Measurements from ENCODE around the gene DPYSL5. TPM values are rescaled to one million over a fixed set of nuclear protein-coding genes. Genes with fewer than 3 reads are reported as not detected.

The DPYSL5 gene
- total RNA-seq, 3 donors from 2014 or later, result not detected

GRCh38 chr2:26910176-26910575 lies 62.2 kb downstream of the DPYSL5 start:
- H3K27me3 ChIP-seq, result peaks cover 0 to 34% of the 10 kb centered on the region in 2 donors
- TF ChIP-seq, protein P1, sequence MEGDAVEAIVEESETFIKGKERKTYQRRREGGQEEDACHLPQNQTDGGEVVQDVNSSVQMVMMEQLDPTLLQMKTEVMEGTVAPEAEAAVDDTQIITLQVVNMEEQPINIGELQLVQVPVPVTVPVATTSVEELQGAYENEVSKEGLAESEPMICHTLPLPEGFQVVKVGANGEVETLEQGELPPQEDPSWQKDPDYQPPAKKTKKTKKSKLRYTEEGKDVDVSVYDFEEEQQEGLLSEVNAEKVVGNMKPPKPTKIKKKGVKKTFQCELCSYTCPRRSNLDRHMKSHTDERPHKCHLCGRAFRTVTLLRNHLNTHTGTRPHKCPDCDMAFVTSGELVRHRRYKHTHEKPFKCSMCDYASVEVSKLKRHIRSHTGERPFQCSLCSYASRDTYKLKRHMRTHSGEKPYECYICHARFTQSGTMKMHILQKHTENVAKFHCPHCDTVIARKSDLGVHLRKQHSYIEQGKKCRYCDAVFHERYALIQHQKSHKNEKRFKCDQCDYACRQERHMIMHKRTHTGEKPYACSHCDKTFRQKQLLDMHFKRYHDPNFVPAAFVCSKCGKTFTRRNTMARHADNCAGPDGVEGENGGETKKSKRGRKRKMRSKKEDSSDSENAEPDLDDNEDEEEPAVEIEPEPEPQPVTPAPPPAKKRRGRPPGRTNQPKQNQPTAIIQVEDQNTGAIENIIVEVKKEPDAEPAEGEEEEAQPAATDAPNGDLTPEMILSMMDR (IDR thresholded peaks at IDR 0.05), result no peak
- TF ChIP-seq POLR2AphosphoS5 (IDR thresholded peaks at IDR 0.05) (no peak), POLR2A (IDR thresholded peaks at IDR 0.05) (no peak)
- intact Hi-C loops (cut with DNase I; ENCODE audit: low total_unique reads), result no loop called here

GRCh38 chr2:26911911-26912861 lies 64.3 kb downstream of the DPYSL5 start:
- Histone ChIP-seq H3K27me3 (peaks cover 0 to 45% of the 10 kb centered on the region in 2 donors), H3K36me3 (no peaks in the 10 kb centered on the region), H3K9me3 (no peaks in the 10 kb centered on the region), H3K4me3 (no peak overlapping the region), H3K27ac (no peak overlapping the region), H3K4me1 (no peaks in the 10 kb centered on the region)
- intact Hi-C loops (cut with DNase I; ENCODE audit: low total_unique reads), result no loop called here
- TF ChIP-seq, protein P1 (IDR thresholded peaks at IDR 0.05), result no peak
- TF ChIP-seq POLR2A (IDR thresholded peaks at IDR 0.05) (no peak), POLR2AphosphoS5 (IDR thresholded peaks at IDR 0.05) (no peak)
- no peak for DNase-seq (ENCODE audit: low spot score in 2 of 2)

More at GRCh38 chr2:26910176-26910575, 62.2 kb downstream of the DPYSL5 start:
- no peak for DNase-seq (ENCODE audit: low spot score in 2 of 2)
- H3K4me3 ChIP-seq, result no peak overlapping the region
- no peak overlapping the region for H3K27ac ChIP-seq
- no peaks in the 10 kb centered on the region for H3K36me3 ChIP-seq
- no peaks in the 10 kb centered on the region for H3K9me3 ChIP-seq
- H3K4me1 ChIP-seq, result no peaks in the 10 kb centered on the region

DNA sequence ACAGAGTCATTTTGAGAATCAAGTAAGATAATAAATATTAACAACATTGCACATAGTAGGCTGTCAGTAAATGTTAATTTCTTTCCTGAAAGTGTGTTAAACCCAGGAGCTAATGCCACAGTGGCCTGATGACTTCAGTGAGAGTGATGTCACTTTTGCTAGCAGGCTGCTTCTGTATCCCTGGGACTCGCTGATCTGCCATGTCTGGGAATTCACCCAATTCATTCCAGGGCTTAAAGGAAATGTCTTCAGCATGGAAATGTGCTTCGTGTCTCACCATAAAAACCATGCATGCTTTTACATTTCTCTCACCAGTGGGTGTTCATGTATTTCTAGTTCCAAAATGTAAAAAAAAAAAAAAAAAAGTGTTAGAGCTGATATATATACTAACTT lies 65.7 kb downstream of the DPYSL5 start:
- TF ChIP-seq POLR2AphosphoS5 (IDR thresholded peaks at IDR 0.05) (no peak), POLR2A (IDR thresholded peaks at IDR 0.05) (no peak)
- TF ChIP-seq, protein P1 (IDR thresholded peaks at IDR 0.05), result no peak
- Histone ChIP-seq H3K27ac (no peak overlapping the region), H3K4me1 (no peaks in the 10 kb centered on the region), H3K9me3 (no peaks in the 10 kb centered on the region), H3K36me3 (no peaks in the 10 kb centered on the region), H3K4me3 (no peak overlapping the region), H3K27me3 (peaks cover 0 to 45% of the 10 kb centered on the region in 2 donors)
- no peak for DNase-seq (ENCODE audit: low spot score in 2 of 2)
- intact Hi-C loops (cut with DNase I; ENCODE audit: low total_unique reads), result no loop called here

GRCh38 chr2:26913999-26914658 lies 66.2 kb downstream of the DPYSL5 start:
- peaks cover 0 to 45% of the 10 kb centered on the region in 2 donors for H3K27me3 ChIP-seq
- no peak for DNase-seq (ENCODE audit: low spot score in 2 of 2)
- H3K27ac ChIP-seq, result no peak overlapping the region
- intact Hi-C loops (cut with DNase I; ENCODE audit: low total_unique reads), result no loop called here
- no peak overlapping the region for H3K4me3 ChIP-seq
- no peaks in the 10 kb centered on the region for H3K9me3 ChIP-seq
- TF ChIP-seq, protein P1 (IDR thresholded peaks at IDR 0.05), result no peak
- TF ChIP-seq POLR2A (IDR thresholded peaks at IDR 0.05), result no peak
- no peak for TF ChIP-seq POLR2AphosphoS5 (IDR thresholded peaks at IDR 0.05)
- H3K36me3 ChIP-seq, result no peaks in the 10 kb centered on the region
- no peaks in the 10 kb centered on the region for H3K4me1 ChIP-seq
